ENCODE measurements around the gene DUSP1. TPM values are rescaled to one million over a fixed set of nuclear protein-coding genes. Genes with fewer than 3 reads are reported as not detected.

DUSP1 gene
- total RNA-seq, 1 donor from 2014 or later = 21.2 TPM

GRCh38 chr5:172777881-172778814, 7.2 kb upstream of the DUSP1 start:
- Mint-ChIP-seq H3K4me1 (peaks cover 39% of the 10 kb centered on the region), H3K27me3 (no peaks in the 10 kb centered on the region), H3K9me3 (no peaks in the 10 kb centered on the region), H3K36me3 (ENCODE audit: low read depth) (no peaks in the 10 kb centered on the region), H3K27ac (peak overlapping the region; percentile 97), H3K4me3 (peak overlapping the region; percentile 63)
- ChIA-PET CTCF (interaction anchor here (0.6 to 1.1 kb wide), 3 partner anchors 54 to 63 kb away, joined by 3 read pairs; no protein-coding TSS in a partner anchor), POLR2A (interaction anchor here (0.5 to 3.0 kb wide), 15 partner anchors 8 to 492 kb away, joined by 3 to 18 read pairs (median 5); partner anchors contain the start of gene BNIP1)
- no peak for TF ChIP-seq CTCF (IDR thresholded peaks at IDR 0.05)
- intact Hi-C loops (cut with micrococcal nuclease) = loop anchor here (1.0 kb wide), 3 partner anchors 16 to 72 kb away; no protein-coding TSS in a partner anchor
- ATAC-seq (ENCODE audit: low read depth) = peak; percentile 6
- DNase-seq = no peak

- CTCF ChIA-PET = no interaction called here
- DNase-seq (no peak), ATAC-seq (ENCODE audit: low read depth) (no peak)
- H3K9me3 Mint-ChIP-seq = no peaks in the 10 kb centered on the region
- intact Hi-C loops (cut with micrococcal nuclease) = no loop called here
- H3K36me3 Mint-ChIP-seq (ENCODE audit: low read depth) = no peaks in the 10 kb centered on the region
- H3K27me3 Mint-ChIP-seq = no peaks in the 10 kb centered on the region
- no peak overlapping the region for H3K27ac Mint-ChIP-seq
- H3K4me3 Mint-ChIP-seq = no peak overlapping the region
- no peak for TF ChIP-seq CTCF (IDR thresholded peaks at IDR 0.05)
- H3K4me1 Mint-ChIP-seq = peaks cover 55% of the 10 kb centered on the region
- POLR2A ChIA-PET = interaction anchor here (1.3 to 3.0 kb wide), 3 partner anchors 11 to 74 kb away, joined by 3 to 9 read pairs (median 5); no protein-coding TSS in a partner anchor
These were observed 5.2 kb upstream of the DUSP1 start for GRCh38 chr5:172776235-172776594.

GRCh38 chr5:172775326-172776234, 4.6 kb upstream of the DUSP1 start:
- ChIA-PET POLR2A (interaction anchor here (1.3 to 5.7 kb wide), 3 partner anchors 10 to 62 kb away, joined by 3 to 79 read pairs (median 9); no protein-coding TSS in a partner anchor), CTCF (interaction anchor here (0.9 kb wide), 1 partner anchor 61 kb away, joined by 3 read pairs; no protein-coding TSS in a partner anchor)
- intact Hi-C loops (cut with micrococcal nuclease) = no loop called here
- no peak for DNase-seq
- Mint-ChIP-seq H3K36me3 (ENCODE audit: low read depth) (peaks cover 3% of the 10 kb centered on the region), H3K27ac (no peak overlapping the region), H3K9me3 (no peaks in the 10 kb centered on the region), H3K4me1 (peaks cover 55% of the 10 kb centered on the region), H3K27me3 (no peaks in the 10 kb centered on the region), H3K4me3 (no peak overlapping the region)
- TF ChIP-seq CTCF (IDR thresholded peaks at IDR 0.05) = no peak
- no peak for ATAC-seq (ENCODE audit: low read depth)

- TF ChIP-seq CTCF (IDR thresholded peaks at IDR 0.05) = no peak
- peak overlapping the region; percentile 99 for H3K27ac Mint-ChIP-seq
- ChIA-PET CTCF (interaction anchor here (0.9 kb wide), 1 partner anchor 60 kb away, joined by 3 read pairs; no protein-coding TSS in a partner anchor), POLR2A (interaction anchor here (1.3 to 6.7 kb wide), 4 partner anchors 9 to 61 kb away, joined by 3 to 128 read pairs (median 41); partner anchors contain the start of gene ERGIC1)
- no peak for ATAC-seq (ENCODE audit: low read depth)
- H3K36me3 Mint-ChIP-seq (ENCODE audit: low read depth) = peaks cover 8% of the 10 kb centered on the region
- H3K4me3 Mint-ChIP-seq = no peak overlapping the region
- no peaks in the 10 kb centered on the region for H3K27me3 Mint-ChIP-seq
- no peak for DNase-seq
- H3K9me3 Mint-ChIP-seq = no peaks in the 10 kb centered on the region
- intact Hi-C loops (cut with micrococcal nuclease) = loop anchor here (5.0 kb wide), 2 partner anchors 587 to 767 kb away; partner anchors contain the start of genes FBXW11 and STK10
- peaks cover 60% of the 10 kb centered on the region for H3K4me1 Mint-ChIP-seq
These were observed 3.7 kb upstream of the DUSP1 start for GRCh38 chr5:172774561-172775315.

Measured in activated B cell treated with CpG ODN at 0.5 μM for 24 hours (primary cell).